ENCODE results near the gene IL1F10.

Gene IL1F10

GRCh38 chr2:113046465-113046864, 21.3 kb upstream of the IL1F10 start:
- no peak for TF ChIP-seq CTCF (IDR thresholded peaks at IDR 0.05; ENCODE audit: low read depth, low read length, missing control alignments)
- no peak overlapping the region for H3K4me3 ChIP-seq (ENCODE audit: low read depth, low read length)
- DNase-seq (ENCODE audit: low read depth): no peak

DNA sequence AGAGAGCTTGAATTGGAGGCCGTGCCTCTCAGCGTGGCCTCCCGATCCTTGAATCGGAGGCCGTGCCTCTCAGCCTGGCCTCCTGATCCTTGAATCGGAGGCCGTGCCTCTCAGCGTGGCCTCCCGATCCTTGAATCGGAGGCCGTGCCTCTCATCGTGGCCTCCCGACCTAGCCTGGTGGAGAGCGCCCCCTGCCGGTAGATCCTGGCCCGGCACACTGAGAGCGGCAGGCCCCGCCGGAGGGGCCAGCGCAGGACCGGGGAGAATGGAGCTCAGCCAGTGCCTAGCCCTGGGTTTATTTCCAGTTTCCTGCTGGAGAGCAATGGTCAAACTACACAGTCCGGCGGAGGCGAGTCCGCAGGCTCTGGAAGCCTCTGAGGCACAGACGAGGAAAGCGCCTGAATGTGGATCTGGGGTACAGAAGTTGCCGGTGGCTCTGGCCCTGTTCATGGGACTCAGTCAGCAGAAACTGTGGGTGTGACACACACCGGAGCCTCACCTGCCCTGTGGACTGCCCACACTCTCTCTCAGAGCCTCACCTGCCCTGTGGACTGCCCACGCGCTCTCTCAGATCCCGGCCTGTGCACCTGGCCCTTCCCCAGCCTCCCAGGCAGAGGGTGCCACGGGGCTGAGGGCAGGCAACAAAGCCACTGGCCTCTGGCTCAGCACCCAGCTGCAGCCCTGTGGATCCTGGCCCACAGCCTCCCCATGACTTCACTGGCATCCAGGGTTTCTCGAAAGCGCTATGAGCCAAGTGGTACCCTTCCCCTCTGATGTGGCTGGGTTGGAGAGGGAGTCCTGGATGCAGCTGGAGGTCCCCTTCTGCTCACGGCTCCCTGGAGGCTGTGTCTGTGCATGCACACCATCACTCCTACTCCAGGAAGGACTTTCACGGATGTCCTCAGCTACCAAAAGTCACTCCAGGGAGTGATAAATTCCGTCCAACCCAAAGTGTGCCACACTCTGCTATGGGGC, 16.6 kb upstream of the IL1F10 start:
- TF ChIP-seq CTCF (IDR thresholded peaks at IDR 0.05; ENCODE audit: low read depth, low read length, missing control alignments): no peak
- no peak for DNase-seq (ENCODE audit: low read depth)
- H3K4me3 ChIP-seq (ENCODE audit: low read depth, low read length): no peak overlapping the region

GRCh38 chr2:113052396-113052917, 15.3 kb upstream of the IL1F10 start, which contains the start of gene IL36B:
Gene IL36B, minus strand, starts transcription at chr2:113052867.
- no peak within 1 kb of the TSS for H3K4me3 ChIP-seq (ENCODE audit: low read depth, low read length)
- no peak for TF ChIP-seq CTCF (IDR thresholded peaks at IDR 0.05; ENCODE audit: low read depth, low read length, missing control alignments)
- DNase-seq (ENCODE audit: low read depth): no peak

DNA sequence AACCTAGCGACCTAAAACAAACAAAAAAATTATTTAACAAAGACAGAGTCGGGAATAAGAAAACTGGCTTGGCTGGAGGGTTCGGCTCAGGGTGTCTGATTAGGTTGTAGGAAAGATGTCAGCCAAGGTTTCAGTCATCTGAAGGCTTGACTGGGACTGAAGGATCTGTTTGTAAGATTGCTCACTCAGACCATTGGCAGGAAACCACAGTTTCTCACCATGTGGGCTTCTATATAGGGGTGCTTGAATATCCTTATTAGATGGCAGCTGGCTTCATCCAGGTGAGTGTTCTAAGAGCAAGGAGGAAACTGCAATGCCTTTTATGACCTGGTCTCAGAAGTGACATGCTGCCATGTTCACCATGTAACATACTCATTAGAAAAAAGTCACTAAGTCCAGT, 14.1 kb upstream of the IL1F10 start:
- no peak for TF ChIP-seq CTCF (IDR thresholded peaks at IDR 0.05; ENCODE audit: low read depth, low read length, missing control alignments)
- DNase-seq (ENCODE audit: low read depth): no peak
- H3K4me3 ChIP-seq (ENCODE audit: low read depth, low read length): no peak overlapping the region

DNA sequence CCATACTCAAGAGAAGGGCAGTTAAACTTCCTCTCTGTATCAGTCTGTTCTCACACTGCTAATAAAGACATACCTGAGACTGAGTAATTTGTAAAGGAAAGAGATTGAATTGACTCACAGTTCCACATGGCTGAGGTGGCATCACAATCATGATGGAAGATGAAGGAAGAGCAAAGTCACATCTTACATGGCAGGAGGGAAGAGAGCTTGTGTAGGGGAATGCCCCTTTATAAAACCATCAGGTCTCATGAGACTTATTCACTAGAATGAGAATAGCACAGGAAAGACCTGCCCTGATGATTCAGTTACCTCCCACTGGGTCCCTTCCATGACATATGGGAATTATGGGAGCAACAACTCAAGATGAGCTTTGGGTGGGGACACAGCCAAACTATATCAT, 13.7 kb upstream of the IL1F10 start:
- H3K4me3 ChIP-seq (ENCODE audit: low read depth, low read length): no peak overlapping the region
- no peak for DNase-seq (ENCODE audit: low read depth)
- no peak for TF ChIP-seq CTCF (IDR thresholded peaks at IDR 0.05; ENCODE audit: low read depth, low read length, missing control alignments)

DNA sequence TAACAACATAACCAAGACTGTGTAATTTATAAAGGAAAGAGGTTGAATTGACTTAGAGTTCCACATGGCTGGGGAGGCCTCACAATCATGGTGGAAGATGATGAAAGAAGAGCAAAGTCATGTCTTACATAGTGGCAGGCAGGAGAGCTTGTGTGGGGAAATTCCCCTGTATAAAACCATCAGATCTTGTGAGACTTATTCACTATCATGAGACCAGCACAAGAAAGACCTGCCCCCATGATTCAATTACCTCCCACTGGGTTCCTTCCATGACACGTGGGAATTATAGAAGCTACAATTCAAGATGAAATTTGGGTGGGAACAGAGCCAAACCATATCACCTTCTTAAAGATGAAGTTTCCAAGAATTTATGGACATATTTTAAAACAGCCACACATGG, 11.2 kb upstream of the IL1F10 start:
- no peak for DNase-seq (ENCODE audit: low read depth)
- H3K4me3 ChIP-seq (ENCODE audit: low read depth, low read length): no peak overlapping the region
- no peak for TF ChIP-seq CTCF (IDR thresholded peaks at IDR 0.05; ENCODE audit: low read depth, low read length, missing control alignments)
